H9 (cell line): ENCODE results near the gene ZNF800. TPM values are rescaled to one million over a fixed set of nuclear protein-coding genes. Genes with fewer than 3 reads are reported as not detected.

Experiments
- DNase-seq: peaks from one replicate; pipeline ENCODE4 v3.0.0-alpha.2; 2017
- H2AFZ ChIP-seq: one replicate; pipeline ENCODE4 v1.6.1; 2013; ENCODE audit warnings: mild to moderate bottlenecking, low read length, control low read depth, moderate library complexity
- H2AK5ac ChIP-seq: 2 replicates; pipeline ENCODE4 v1.6.1; 2013; ENCODE audit warnings: low read length, control low read depth, mixed read lengths; ENCODE audit not compliant: insufficient read length
- H2BK120ac ChIP-seq: one replicate; pipeline ENCODE4 v1.6.1; 2013; ENCODE audit warnings: low read depth, mild to moderate bottlenecking, low read length, control low read depth, inconsistent platforms; ENCODE audit not compliant: poor library complexity, severe bottlenecking
- H2BK12ac ChIP-seq: 2 replicates; pipeline ENCODE4 v1.6.1; 2013; ENCODE audit warnings: low read length, control low read depth, mixed read lengths, low read depth; ENCODE audit not compliant: insufficient read length
- H2BK15ac ChIP-seq: 2 replicates; pipeline ENCODE4 v1.6.1; 2013; ENCODE audit warnings: low read depth, low read length, control low read depth
- H2BK20ac ChIP-seq: one replicate; pipeline ENCODE4 v1.6.1; 2013; ENCODE audit warnings: low read depth, mild to moderate bottlenecking, low read length, control low read depth, inconsistent platforms; ENCODE audit not compliant: poor library complexity, severe bottlenecking
- H2BK5ac ChIP-seq: 2 replicates; pipeline ENCODE4 v1.6.1; 2013; ENCODE audit warnings: low read length, control low read depth, mixed read lengths; ENCODE audit not compliant: insufficient read length
- H3K14ac ChIP-seq: 2 replicates; pipeline ENCODE4 v1.6.1; 2013; ENCODE audit warnings: low read length, control low read depth; ENCODE audit not compliant: insufficient read depth
- H3K18ac ChIP-seq: 2 replicates; pipeline ENCODE4 v1.6.1; 2013; ENCODE audit warnings: low read depth, mild to moderate bottlenecking, mixed read lengths, low read length, control low read depth; ENCODE audit not compliant: insufficient read length
- H3K23ac ChIP-seq: 2 replicates; pipeline ENCODE4 v1.6.1; 2013; ENCODE audit warnings: low read length, control low read depth, mixed read lengths, low read depth; ENCODE audit not compliant: insufficient read length
- H3K23me2 ChIP-seq: 2 replicates; pipeline ENCODE4 v1.6.1; 2013; ENCODE audit warnings: low read depth, mild to moderate bottlenecking, mixed read lengths, low read length, control low read depth; ENCODE audit not compliant: insufficient read length, poor library complexity, severe bottlenecking
- H3K27ac ChIP-seq: 2 replicates; pipeline ENCODE4 v1.5.1; 2013; ENCODE audit warnings: low read length, control low read depth, mixed read lengths, low read depth; ENCODE audit not compliant: insufficient read length
- H3K27me3 ChIP-seq: 2 replicates; pipeline ENCODE4 v1.6.1; 2013; ENCODE audit warnings: low read length, control low read depth, inconsistent platforms; ENCODE audit not compliant: insufficient read depth
- H3K4ac ChIP-seq: 2 replicates; pipeline ENCODE4 v1.6.1; 2013; ENCODE audit warnings: low read depth, mild to moderate bottlenecking, control low read depth, inconsistent platforms, low read length, moderate library complexity
- H3K4me1 ChIP-seq: 2 replicates; pipeline ENCODE4 v1.6.1; 2013; ENCODE audit warnings: low read length, control low read depth, inconsistent platforms; ENCODE audit not compliant: insufficient read depth
- H3K4me2 ChIP-seq: 2 replicates; pipeline ENCODE4 v1.6.1; 2013; ENCODE audit warnings: low read length, control low read depth, mixed read lengths; ENCODE audit not compliant: insufficient read length, insufficient read depth
- H3K56ac ChIP-seq: 2 replicates; pipeline ENCODE4 v1.6.1; 2013; ENCODE audit warnings: low read depth, mild to moderate bottlenecking, mixed read lengths, low read length, control low read depth; ENCODE audit not compliant: insufficient read length
- H3K79me1 ChIP-seq: 2 replicates; pipeline ENCODE4 v1.6.1; 2013; ENCODE audit warnings: low read depth, mild to moderate bottlenecking, moderate library complexity, low read length, control low read depth, inconsistent platforms; ENCODE audit not compliant: insufficient read depth, poor library complexity, severe bottlenecking
- H3K79me2 ChIP-seq: 2 replicates; pipeline ENCODE4 v1.6.1; 2013; ENCODE audit warnings: low read length, control low read depth, inconsistent platforms; ENCODE audit not compliant: insufficient read depth
- H3K9ac ChIP-seq: 2 replicates; pipeline ENCODE4 v1.6.1; 2013; ENCODE audit warnings: low read length, control low read depth, mixed read lengths; ENCODE audit not compliant: insufficient read length; ENCODE audit errors: extremely low read depth
- H3K9me3 ChIP-seq: one replicate; pipeline ENCODE4 v1.6.1; 2013; ENCODE audit warnings: low read depth, low read length, inconsistent platforms; ENCODE audit not compliant: control insufficient read depth
- H3T11ph ChIP-seq: one replicate; pipeline ENCODE4 v1.6.1; 2013; ENCODE audit warnings: mild to moderate bottlenecking, low read length, control low read depth, inconsistent platforms
- H4K20me1 ChIP-seq: one replicate; pipeline ENCODE4 v1.6.1; 2013; ENCODE audit not compliant: control insufficient read depth, insufficient read length, insufficient read depth
- H4K5ac ChIP-seq: 2 replicates; pipeline ENCODE4 v1.6.1; 2013; ENCODE audit warnings: low read depth, mild to moderate bottlenecking, mixed read lengths, low read length, control low read depth; ENCODE audit not compliant: insufficient read length
- H4K8ac ChIP-seq: replicated peaks from 2 replicates; pipeline ENCODE4 v1.6.1; 2013; ENCODE audit warnings: low read length, control low read depth, mixed read lengths, low read depth; ENCODE audit not compliant: insufficient read length
- H4K91ac ChIP-seq: 2 replicates; pipeline ENCODE4 v1.6.1; 2013; ENCODE audit warnings: low read depth, mild to moderate bottlenecking, moderate library complexity, mixed read lengths, low read length, control low read depth; ENCODE audit not compliant: insufficient read length
- H3K27ac Mint-ChIP-seq, 3 experiments: 2 replicates in 2 of 3; 3 replicates in 1 of 3; pipeline ENCODE4 v1.8.0; 2020 to 2021; ENCODE audit warnings: mixed read lengths in 3 of 3, mild to moderate bottlenecking in 1 of 3, moderate library complexity in 1 of 3
- H3K27me3 Mint-ChIP-seq: 2 replicates; pipeline ENCODE4 v1.8.0; 2021; ENCODE audit warnings: low read depth, mild to moderate bottlenecking, moderate library complexity, mixed read lengths
- H3K36me3 Mint-ChIP-seq, 3 experiments: 2 replicates in 2 of 3; 3 replicates in 1 of 3; pipeline ENCODE4 v1.8.0; 2020 to 2021; ENCODE audit warnings: low read depth in 3 of 3, mixed read lengths in 3 of 3; ENCODE audit not compliant: insufficient read depth in 1 of 3
- H3K4me1 Mint-ChIP-seq, 2 experiments: 2 replicates each; pipeline ENCODE4 v1.8.0; 2020; ENCODE audit warnings: mixed read lengths in 2 of 2
- H3K4me3 Mint-ChIP-seq, 2 experiments: 2 replicates in 1 of 2; 3 replicates in 1 of 2; pipeline ENCODE4 v1.8.0; 2020 to 2021; ENCODE audit warnings: mild to moderate bottlenecking in 2 of 2, mixed read lengths in 2 of 2, moderate library complexity in 1 of 2
- H3K9me3 Mint-ChIP-seq, 2 experiments: 2 replicates in 1 of 2; 3 replicates in 1 of 2; pipeline ENCODE4 v1.8.0; 2020; ENCODE audit warnings: mild to moderate bottlenecking in 2 of 2, mixed read lengths in 2 of 2, moderate library complexity in 1 of 2
- CTCF ChIP-seq: fragments of 200-600 bp; sonication (generic); conservative IDR thresholded peaks from 3 replicates; pipeline ENCODE4 v1.8.0; 2021; ENCODE audit warnings: antibody characterized with exemption, mild to moderate bottlenecking
- WGBS: extraction: QIAGEN DNeasy Blood & Tissue Kit; methylation state at CpG from one replicate; pipeline ENCODE4 v1.1.7; 2013; ENCODE audit warnings: missing lambda C conversion rate, low lambda C conversion rate, mixed read lengths; ENCODE audit not compliant: insufficient read length; ENCODE audit errors: extremely low coverage; 5-methylcytosine and 5-hydroxymethylcytosine counted together
- long read RNA-seq: library from polyadenylated mRNA; unstranded; transcript quantifications from one replicate; pipeline ENCODE4 v2.0.0, GENCODE V29; 2020
- total RNA-seq: library from RNA; stranded (reverse); gene quantifications from 2 replicates; pipeline ENCODE4 v1.2.1, GENCODE V29; 2021

ZNF800 gene
- 9.7 and 11.0 TPM in 2 replicates for total RNA-seq
- long read RNA-seq, full-length matches to known transcripts: 6 of 38 reads
- long read RNA-seq, partial matches to known transcripts: 25 of 38 reads
- long read RNA-seq, other reads (novel, unspliced or antisense): 7 of 38 reads

- no peak within 1 kb of the TSS for H3T11ph ChIP-seq
- H2AK5ac ChIP-seq: no peak within 1 kb of the TSS
- H4K20me1 ChIP-seq: no peaks in the 10 kb centered on the region
- peak within 1 kb of the TSS; percentile 87 for H3K4me2 ChIP-seq
- no peak within 1 kb of the TSS for H2BK20ac ChIP-seq
- no peaks in the 10 kb centered on the region; the same call in 1 of the 2 replicates for H3K79me2 ChIP-seq
- H3K4ac ChIP-seq: no peak within 1 kb of the TSS
- no peak within 1 kb of the TSS for H3K23ac ChIP-seq
- H3K27ac ChIP-seq: no peak within 1 kb of the TSS
- peaks cover 5% of the 10 kb centered on the region; the same call in 1 of the 2 replicates for H3K27me3 ChIP-seq
- TF ChIP-seq CTCF: no peak
- H3K27ac Mint-ChIP-seq: no peak within 1 kb of the TSS
- H3K27me3 Mint-ChIP-seq: peaks cover 46% of the 10 kb centered on the region
- H4K8ac ChIP-seq: no peak within 1 kb of the TSS
- peaks cover 11% of the 10 kb centered on the region for H3K23me2 ChIP-seq
- no peak within 1 kb of the TSS for H2BK120ac ChIP-seq
- no peaks in the 10 kb centered on the region for H3K9me3 ChIP-seq
- H3K4me3 Mint-ChIP-seq: peak within 1 kb of the TSS; percentile 89 to 90
- H2BK15ac ChIP-seq: no peak within 1 kb of the TSS
- H3K36me3 Mint-ChIP-seq: peaks cover 0 to 19% (median 0%) of the 10 kb centered on the region in 3 experiments; a peak in 3 of 7 replicates
- no peak within 1 kb of the TSS for H4K91ac ChIP-seq
- H3K4me1 Mint-ChIP-seq: peaks cover 4 to 16% of the 10 kb centered on the region in 2 experiments; a peak in 3 of 4 replicates
- no peak within 1 kb of the TSS for H3K14ac ChIP-seq
- H3K9ac ChIP-seq: peak within 1 kb of the TSS; percentile 64
- peak; percentile 86 for DNase-seq
- no peaks in the 10 kb centered on the region; a peak in 2 of 5 replicates for H3K9me3 Mint-ChIP-seq
- no peaks in the 10 kb centered on the region for H3K79me1 ChIP-seq
- H2AFZ ChIP-seq: no peak within 1 kb of the TSS
- no peak within 1 kb of the TSS for H3K56ac ChIP-seq
- no peak within 1 kb of the TSS for H3K18ac ChIP-seq
- H2BK5ac ChIP-seq: no peak within 1 kb of the TSS
- H2BK12ac ChIP-seq: no peak within 1 kb of the TSS
- H4K5ac ChIP-seq: no peak within 1 kb of the TSS
- no peaks in the 10 kb centered on the region for H3K4me1 ChIP-seq
- no CpG with 5 or more reads among the region's 67 CpGs for WGBS
Observed at GRCh38 chr7:127392566-127393367, at the start of gene ZNF800. ZNF800 (minus strand) TSS chr7:127392708; CDS start chr7:127391557, 1,151 bp downstream.
